ENCODE measurements around the gene PARD3.
"Not testable (repeated sequence)": the region's sequence is repeated elsewhere in the genome, so short reads cannot be mapped to it uniquely, and the experiment has no call there.

DNA sequence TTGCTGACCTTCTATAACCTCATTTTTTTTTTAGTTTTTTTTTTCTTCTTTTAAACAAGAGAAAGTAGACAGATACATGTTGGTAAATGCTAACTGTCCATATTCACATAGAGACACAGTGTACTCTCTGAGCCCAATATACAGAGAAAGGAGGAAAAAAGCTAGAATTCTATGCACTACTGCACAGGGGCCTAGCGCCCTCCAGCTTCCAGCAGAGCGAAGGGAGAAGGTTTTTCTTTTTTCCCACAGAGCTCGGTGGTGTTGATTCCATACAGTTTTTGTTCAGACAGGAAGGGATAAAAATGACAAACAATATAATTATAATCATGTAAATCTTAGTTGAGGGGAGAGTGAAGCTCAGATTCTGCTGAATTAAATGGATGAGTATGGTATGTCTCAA lies 423.9 kb downstream of the PARD3 start:
- TF ChIP-seq EP300, POLR2A (IDR thresholded peaks at IDR 0.05): not testable (repeated sequence)
